Measurements from ENCODE around the gene HSFY2. TPM values are rescaled to one million over a fixed set of nuclear protein-coding genes. Genes with fewer than 3 reads are reported as not detected.
"Not testable (repeated sequence)": the region's sequence is repeated elsewhere in the genome, so short reads cannot be mapped to it uniquely, and the experiment has no call there.

Gene HSFY2, protein sequence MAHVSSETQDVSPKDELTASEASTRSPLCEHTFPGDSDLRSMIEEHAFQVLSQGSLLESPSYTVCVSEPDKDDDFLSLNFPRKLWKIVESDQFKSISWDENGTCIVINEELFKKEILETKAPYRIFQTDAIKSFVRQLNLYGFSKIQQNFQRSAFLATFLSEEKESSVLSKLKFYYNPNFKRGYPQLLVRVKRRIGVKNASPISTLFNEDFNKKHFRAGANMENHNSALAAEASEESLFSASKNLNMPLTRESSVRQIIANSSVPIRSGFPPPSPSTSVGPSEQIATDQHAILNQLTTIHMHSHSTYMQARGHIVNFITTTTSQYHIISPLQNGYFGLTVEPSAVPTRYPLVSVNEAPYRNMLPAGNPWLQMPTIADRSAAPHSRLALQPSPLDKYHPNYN
- not detected in 3 replicates for total RNA-seq
- long read RNA-seq = 0 reads

DNA sequence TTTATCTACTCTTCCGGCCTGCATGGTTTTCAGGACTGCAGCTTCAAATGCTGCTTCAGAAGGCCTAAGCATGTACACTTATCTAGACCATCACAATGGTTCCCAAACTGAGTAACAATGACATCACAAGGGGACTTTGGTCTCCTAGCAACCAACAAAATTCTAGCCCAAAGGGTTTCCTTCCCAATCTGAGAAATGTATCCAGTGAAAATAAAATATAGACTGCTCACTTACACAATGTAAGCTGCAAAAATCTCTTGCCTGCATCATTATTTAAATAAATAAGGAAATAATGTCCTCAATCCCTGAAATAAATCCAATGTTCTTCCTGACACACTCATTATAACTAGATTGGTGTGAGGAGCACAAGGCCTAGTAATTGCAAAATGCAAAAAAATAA, at the start of gene HSFY2:
Gene HSFY2, minus strand, starts transcription at position 101 of the 400 bp plus-strand sequence. CDS start 117 bp downstream, outside the sequence.
- not testable (repeated sequence) for H3K4me1 Mint-ChIP-seq (ENCODE audit: low read depth)

DNA sequence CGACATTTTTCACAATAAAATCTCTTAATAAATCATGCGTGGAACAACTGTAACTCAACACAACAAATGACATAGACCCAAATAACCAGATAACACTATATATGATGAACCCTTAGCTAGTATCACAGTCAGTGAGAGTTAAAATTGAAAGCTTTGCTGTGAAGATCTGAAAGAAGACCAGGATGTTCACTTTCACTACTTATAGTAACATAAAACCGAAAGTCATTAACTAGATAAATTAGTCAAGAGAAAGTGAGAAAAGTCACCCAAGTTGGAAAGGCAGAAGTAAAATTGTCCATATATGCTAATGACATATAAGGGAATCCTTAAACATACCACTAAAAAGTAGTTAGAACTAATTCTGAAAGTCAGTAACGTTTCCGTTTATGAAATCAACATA, 42.2 kb upstream of the HSFY2 start:
- not testable (repeated sequence) for H3K36me3 Mint-ChIP-seq (ENCODE audit: low read depth); H3K4me3 Mint-ChIP-seq (ENCODE audit: unreplicated experiment)

More for the DNA sequence above, at the start of gene HSFY2:
- not testable (repeated sequence) for H3K4me3 Mint-ChIP-seq (ENCODE audit: unreplicated experiment); H3K27ac Mint-ChIP-seq (ENCODE audit: unreplicated experiment); DNase-seq (ENCODE audit: low spot score); H3K36me3 Mint-ChIP-seq (ENCODE audit: low read depth); H3K27me3 Mint-ChIP-seq (ENCODE audit: low read depth); H3K9me3 Mint-ChIP-seq (ENCODE audit: low read depth)

GRCh38 chrY:18788757-18789406, 15.3 kb upstream of the HSFY2 start:
- H3K4me3 Mint-ChIP-seq (ENCODE audit: unreplicated experiment); H3K9me3 Mint-ChIP-seq (ENCODE audit: low read depth); H3K4me1 Mint-ChIP-seq (ENCODE audit: low read depth); DNase-seq (ENCODE audit: low spot score); H3K27ac Mint-ChIP-seq (ENCODE audit: unreplicated experiment); H3K27me3 Mint-ChIP-seq (ENCODE audit: low read depth); H3K36me3 Mint-ChIP-seq (ENCODE audit: low read depth): not testable (repeated sequence)

More for the DNA sequence above, 42.2 kb upstream of the HSFY2 start:
- not testable (repeated sequence) for DNase-seq (ENCODE audit: low spot score); H3K27me3 Mint-ChIP-seq (ENCODE audit: low read depth); H3K4me1 Mint-ChIP-seq (ENCODE audit: low read depth); H3K27ac Mint-ChIP-seq (ENCODE audit: unreplicated experiment); H3K9me3 Mint-ChIP-seq (ENCODE audit: low read depth)

DNA sequence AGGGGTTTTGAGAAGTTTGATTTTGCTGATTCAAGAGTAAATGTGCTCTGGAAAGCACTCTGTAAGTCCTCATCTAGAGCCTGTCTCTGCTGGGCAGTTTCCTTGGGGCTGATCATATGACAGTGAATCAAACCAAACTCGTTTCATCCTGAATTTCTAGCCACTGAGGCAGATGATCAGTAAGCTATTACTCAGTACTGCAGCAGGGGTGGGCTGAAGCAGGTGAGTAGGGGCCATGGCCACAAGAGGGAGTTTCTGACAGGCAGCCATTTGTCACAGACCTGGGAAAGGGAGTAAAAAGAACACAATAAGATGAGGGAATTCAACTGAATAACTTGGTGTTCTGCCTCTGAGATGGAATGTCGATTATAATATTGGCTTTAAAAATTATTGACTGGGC, 19.5 kb downstream of the HSFY2 start:
- not testable (repeated sequence) for DNase-seq (ENCODE audit: low spot score); H3K4me1 Mint-ChIP-seq (ENCODE audit: low read depth); H3K27ac Mint-ChIP-seq (ENCODE audit: unreplicated experiment); H3K4me3 Mint-ChIP-seq (ENCODE audit: unreplicated experiment); H3K27me3 Mint-ChIP-seq (ENCODE audit: low read depth); H3K36me3 Mint-ChIP-seq (ENCODE audit: low read depth); H3K9me3 Mint-ChIP-seq (ENCODE audit: low read depth)

DNA sequence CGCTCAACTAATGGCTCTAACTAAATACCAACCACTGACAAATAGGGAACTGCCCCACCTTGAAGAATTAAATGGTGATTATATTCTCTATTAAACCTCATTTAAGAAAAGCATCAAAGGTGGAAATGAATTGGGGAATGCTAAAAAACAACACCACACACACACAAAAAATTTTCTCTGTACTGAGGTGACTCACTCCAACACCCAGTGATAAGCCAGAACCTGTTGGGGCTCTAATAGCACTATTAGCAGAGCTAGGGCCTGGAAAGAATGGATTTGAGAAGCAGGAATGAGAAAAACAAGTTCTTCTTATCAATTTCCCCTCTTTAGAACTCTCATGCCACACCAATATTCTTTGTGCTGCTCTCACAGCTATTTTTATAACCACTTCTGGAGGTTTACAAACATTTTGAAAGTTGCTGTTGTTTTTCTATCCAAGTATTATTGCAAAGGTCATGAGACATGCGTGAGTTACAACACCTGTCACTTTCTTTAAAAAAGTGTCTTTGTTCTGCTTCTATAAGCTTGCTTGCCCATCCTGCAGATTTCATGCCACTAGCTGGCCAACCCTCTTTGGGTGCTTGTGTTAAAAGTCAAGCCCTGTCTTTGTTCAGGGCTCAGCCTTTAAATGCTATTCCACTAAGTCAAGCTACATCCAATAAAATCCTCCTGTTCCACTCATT, 20.3 kb downstream of the HSFY2 start:
- H3K27ac Mint-ChIP-seq (ENCODE audit: unreplicated experiment); H3K9me3 Mint-ChIP-seq (ENCODE audit: low read depth); DNase-seq (ENCODE audit: low spot score); H3K4me3 Mint-ChIP-seq (ENCODE audit: unreplicated experiment); H3K36me3 Mint-ChIP-seq (ENCODE audit: low read depth); H3K4me1 Mint-ChIP-seq (ENCODE audit: low read depth); H3K27me3 Mint-ChIP-seq (ENCODE audit: low read depth): not testable (repeated sequence)

DNA sequence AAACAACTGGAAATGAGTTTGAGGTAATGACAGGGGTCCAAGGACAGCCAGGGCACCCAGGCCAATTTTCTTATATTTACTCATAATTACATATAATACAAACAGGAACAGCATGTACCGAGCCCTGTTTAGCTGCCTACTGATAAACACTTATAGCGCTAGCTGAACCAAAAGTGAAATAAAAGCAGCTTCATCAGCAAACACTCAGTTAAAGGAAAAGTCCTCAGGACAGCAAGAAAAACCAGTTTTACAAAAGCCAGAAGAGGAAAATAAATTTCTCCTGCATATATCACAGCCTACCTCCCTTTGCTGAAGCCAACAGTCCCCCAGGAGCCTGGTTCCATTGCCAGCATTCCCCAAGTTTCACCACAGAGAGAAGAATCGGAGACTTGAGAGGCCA, 49.8 kb downstream of the HSFY2 start:
- H3K9me3 Mint-ChIP-seq (ENCODE audit: low read depth); H3K36me3 Mint-ChIP-seq (ENCODE audit: low read depth); DNase-seq (ENCODE audit: low spot score); H3K4me1 Mint-ChIP-seq (ENCODE audit: low read depth); H3K27me3 Mint-ChIP-seq (ENCODE audit: low read depth); H3K4me3 Mint-ChIP-seq (ENCODE audit: unreplicated experiment); H3K27ac Mint-ChIP-seq (ENCODE audit: unreplicated experiment): not testable (repeated sequence)

Other genes starting within 250 kb of the HSFY2 start
- not detected in 3 replicates for gene HSFY1, start 227.0 kb downstream of the HSFY2 start, total RNA-seq

All from chondrocyte (in vitro differentiated cells).